GM18868 (cell line): ENCODE measurements around the gene SPOP.

ENCODE experiments used
- ATAC-seq: cut with Tn5 transposase; IDR thresholded peaks from one replicate; pipeline ENCODE4 v1.9.1; 2021; ENCODE audit warnings: mild to moderate bottlenecking, moderate library complexity; ENCODE audit not compliant: unreplicated experiment

SPOP gene

DNA sequence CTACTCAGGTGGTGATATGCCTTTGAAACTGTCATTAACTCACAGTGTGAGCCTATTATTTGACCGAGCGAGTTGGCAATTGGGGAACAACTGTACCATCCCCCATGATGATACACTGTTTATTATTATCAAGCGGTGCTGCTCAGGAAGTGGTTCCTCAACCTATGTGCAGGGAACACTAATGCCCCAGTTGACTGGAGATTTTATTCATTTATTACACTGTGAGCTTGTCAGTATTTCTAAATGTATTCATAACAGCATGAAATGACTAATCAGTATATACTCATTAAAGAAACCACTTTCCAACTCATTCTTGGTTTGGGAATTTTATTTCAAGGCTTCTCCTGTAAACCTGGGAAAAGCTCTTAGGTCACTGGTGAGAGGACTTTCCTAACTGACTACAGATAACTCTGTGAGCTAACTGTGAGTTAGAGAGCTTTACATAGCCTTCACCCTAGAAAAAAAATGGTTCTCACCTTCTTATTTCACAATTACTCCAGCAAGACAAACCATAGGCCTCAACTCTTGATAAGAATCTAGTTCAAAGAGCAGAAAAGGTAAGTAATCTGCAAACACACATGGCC, 59.8 kb downstream of the SPOP start:
- ATAC-seq, result no peak

DNA sequence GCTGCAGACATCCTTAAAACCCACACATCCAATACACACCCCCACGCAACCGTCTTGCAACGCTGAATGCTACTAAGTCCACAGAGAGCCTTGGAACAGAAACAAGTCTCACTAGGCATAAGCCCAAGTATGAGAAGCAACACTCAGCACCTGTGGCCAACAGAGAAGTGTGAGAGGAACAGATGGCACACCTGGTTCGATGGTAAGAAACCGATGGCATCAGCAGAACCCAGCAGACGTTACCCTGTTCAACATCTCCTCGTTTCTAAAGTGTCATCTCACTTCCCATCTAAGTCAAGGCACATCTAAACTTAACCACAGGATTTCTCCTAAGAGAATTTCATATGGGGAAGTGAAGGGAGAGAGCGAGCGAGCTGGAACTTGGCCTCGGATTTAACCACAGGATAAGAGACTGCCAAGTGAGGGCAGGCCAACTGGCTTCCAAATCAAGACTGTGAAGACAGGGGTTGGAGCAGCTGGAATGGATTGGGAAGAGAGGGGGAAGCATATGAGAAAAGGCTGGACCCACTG, 61.2 kb downstream of the SPOP start:
- no peak for ATAC-seq

- ATAC-seq, result no peak
These were observed 61.8 kb downstream of the SPOP start for GRCh38 chr17:49616086-49616485.

DNA sequence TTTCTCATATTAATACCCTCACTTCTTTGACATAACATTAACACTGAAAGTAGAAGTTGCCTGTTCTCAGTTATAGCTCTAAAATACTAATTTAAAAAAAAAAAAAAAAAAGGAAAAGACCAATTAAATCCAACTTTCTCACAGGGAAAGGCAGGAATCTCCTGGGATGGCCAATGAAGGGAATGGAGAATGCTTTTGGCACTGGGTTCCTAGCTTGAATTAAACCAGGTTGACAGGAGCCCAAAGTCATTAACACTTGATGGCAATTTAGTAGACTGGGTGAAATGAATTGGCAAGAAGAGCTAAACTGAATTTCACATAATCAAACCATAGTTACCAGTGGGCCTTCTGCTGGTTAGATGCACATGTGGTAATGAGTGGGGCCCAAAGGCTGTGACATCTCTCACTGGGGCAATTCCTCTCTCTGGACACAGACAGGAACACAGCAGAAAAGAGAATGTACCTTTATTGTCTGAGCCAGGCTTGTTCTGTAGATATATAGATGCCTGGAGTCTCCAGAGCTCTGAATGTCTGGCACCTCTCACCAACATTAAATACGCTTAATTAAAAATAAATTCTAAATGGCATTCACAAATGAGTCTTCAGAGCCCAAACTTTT, 64.6 kb downstream of the SPOP start:
- ATAC-seq, result no peak

GRCh38 chr17:49612726-49613125, 65.2 kb downstream of the SPOP start:
- ATAC-seq, result no peak

- no peak for ATAC-seq
These were observed 66.9 kb downstream of the SPOP start for GRCh38 chr17:49610883-49611584.

DNA sequence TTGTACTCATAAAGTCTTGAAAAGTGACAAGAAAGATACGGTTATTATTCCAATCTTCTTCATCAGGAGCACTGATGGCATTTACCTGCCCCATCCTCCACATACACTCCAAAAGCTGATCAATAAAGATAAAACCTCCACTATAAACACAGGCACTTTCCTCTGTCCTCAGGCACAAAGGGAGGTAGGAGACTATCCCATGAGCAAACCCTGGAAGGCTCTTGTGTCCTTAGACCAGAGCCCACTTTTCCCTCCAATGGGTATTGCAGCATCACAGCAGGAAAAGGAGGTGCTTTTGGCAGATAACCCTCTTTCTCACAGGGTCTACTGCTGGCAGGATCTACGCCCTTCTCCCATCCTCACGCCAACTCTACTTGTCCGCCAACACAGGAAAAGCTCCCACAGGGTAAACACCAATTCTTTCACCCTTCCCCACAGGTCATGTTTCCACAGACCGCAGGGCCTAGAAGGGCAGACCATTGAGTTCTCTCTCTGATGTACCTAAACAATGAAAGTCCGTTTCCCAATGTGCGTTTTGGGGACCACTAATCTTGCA, 73.5 kb downstream of the SPOP start:
- no peak for ATAC-seq

GRCh38 chr17:49603720-49604119, 74.2 kb downstream of the SPOP start:
- no peak for ATAC-seq

DNA sequence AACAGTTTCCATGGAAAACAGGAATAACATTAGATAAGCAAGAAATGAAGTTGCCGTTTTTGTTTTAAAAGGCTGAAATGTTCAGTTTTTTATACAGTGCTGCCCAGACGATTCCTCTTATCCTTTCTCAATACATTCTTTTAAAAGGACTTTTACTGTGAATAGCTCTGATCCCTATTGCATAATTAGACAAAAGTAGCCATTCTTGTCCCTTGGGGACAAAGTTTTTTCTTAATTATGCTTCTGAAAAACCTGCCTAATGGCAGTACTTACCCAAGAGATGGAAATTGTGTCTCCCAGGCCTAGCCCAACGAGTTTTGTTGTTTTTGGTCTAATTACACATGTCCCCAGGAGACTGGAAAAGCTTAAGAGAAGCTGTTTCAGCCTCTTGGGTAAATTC, 74.7 kb downstream of the SPOP start:
- no peak for ATAC-seq

DNA sequence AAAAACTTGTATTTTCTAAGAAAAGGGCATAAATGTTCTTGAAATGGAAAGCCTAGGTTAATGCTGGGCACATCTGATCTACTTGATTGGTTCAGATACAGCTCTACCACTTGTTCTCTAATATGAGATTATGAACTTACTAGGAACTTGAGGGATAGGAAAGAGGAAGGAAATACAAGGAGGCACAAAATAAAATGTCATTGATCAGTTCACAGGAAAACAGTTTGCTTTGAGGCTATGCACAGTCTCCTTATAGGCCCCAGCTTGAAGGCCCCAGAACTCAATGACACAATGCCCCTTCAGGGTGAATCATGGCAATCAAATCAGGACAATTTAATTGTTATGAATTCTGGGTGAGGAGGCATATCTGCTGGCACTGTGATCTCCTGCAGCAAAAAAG, 75.1 kb downstream of the SPOP start:
- no peak for ATAC-seq

- no peak for ATAC-seq
These were observed 76.9 kb downstream of the SPOP start for GRCh38 chr17:49600949-49601348.

DNA sequence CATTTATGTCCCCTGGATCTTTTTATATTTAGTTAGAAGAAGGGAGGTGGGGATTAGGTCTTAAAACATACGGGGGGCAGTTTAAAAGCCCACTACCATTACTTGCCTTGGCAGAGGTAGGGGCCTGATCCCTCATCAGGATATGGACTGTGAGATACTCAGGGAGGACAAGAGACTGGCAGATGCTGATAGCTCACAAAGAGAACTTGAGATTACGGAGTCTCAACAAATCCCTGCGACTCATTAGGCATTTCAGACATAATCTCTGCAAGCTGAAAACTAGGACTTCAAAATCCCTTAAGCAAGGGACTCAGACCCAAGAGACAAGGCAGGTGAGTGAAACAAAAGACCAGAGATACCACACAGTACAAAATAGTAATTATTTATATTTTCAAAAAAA, 79.0 kb downstream of the SPOP start:
- no peak for ATAC-seq

GRCh38 chr17:49597928-49598655, 79.8 kb downstream of the SPOP start:
- no peak for ATAC-seq

GRCh38 chr17:49597436-49597835, 80.5 kb downstream of the SPOP start:
- ATAC-seq, result no peak

DNA sequence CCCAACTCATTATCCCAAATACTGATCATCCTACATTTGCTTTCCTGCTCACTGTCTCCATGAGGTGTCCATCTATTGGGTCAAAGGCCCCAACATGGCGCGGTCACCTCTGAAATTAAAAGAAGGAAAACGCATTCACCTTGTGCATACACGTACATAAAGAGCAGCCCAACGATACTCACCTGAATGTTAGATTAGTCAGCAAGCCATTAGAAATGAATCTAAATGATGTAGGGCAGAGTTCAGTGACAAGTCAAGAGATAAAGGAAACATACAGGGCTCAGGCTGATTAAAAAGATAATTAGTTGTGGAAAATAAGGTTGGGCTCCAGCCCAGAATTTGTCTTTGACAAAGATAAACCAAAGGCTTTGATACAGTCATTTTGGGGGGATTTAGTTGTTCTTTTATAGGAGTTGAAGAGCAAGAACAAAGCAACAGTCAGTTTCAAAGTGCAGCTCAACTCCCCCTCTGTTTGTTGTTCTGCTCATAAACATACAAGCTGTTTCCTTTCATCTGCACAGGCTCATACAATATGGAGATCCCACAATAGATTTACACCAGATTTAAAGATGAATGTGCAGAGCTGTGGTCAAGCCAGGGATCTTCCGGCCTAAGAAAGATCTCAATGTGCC, 81.2 kb downstream of the SPOP start:
- ATAC-seq, result no peak

GRCh38 chr17:49595980-49596379, 81.9 kb downstream of the SPOP start:
- no peak for ATAC-seq

DNA sequence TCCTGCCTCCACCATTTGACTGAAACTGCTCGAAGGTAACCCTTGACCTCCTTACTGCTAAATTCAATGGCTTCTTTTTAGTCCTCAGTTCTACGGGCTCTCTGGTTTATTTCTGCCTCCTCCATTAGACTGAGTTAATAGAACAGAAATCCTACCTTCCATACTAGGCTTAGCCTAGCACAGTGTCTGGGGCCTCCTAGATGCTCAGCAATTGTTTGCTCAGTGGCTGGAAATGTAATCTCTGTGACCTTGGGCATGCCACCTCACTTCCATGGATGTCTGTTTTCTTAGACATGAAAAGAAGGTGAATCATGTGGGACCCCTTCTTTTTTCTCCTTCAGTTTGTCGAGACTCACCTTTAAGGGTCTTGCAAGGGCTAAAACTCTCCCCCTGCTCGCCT, 82.6 kb downstream of the SPOP start:
- no peak for ATAC-seq

DNA sequence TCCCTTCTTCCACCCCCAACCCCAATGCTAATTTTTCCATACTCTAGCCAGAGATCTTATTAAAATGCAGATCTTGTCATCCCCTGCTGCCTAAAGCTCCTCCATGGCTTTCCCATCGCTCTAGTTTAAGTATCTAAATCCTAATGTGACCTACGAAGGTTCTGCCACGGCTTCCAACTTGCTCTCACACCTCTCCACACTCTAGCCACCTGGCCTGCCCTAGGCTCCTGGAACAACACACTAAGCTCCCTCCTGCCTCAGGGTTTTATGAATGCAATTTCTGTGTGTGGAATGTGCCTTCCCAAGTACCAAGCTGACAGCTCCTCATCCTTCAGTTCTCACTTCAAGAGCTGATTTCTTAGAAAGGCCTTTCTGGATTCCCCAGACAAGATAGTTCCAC, 85.6 kb downstream of the SPOP start:
- ATAC-seq, result no peak

DNA sequence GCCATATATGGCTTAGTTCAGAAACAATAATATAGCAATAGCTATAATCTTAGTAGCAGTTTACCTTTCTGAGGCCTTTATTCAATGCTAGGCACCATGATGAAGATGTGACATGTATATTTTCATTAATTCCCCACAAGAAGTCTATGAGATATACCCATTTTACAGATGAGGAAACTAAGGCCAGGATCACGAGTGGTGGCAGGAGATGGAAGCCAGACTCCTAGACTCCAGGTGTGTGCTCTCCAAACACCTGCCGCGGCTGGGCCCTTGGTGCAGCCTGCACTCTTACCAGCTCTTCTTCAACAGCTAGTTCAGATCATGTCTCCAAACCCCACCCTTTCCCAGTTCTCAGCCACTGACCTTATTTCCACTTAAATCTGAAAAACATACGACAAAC, 87.0 kb downstream of the SPOP start:
- ATAC-seq, result no peak

GRCh38 chr17:49589577-49589927, 88.3 kb downstream of the SPOP start:
- ATAC-seq, result no peak
